OCI-LY3 (cell line): Measurements from ENCODE around the gene MINPP1.

ENCODE experiments used
- EZH2phosphoT487 ChIP-seq: fragments of 200-600 bp; shearing (Covaris generic); IDR thresholded peaks from 2 replicates; pipeline ENCODE4 v1.6.1; 2018; ENCODE audit warnings: antibody characterized with exemption, mixed run types, low read depth
- TF ChIP-seq, protein P1 (sequence below): fragments of 200-600, 300-600 bp; sonication (generic); IDR thresholded peaks from 2 replicates; pipeline ENCODE4 v1.5.1; 2014; ENCODE audit warnings: antibody characterized with exemption, low read length, low read depth

DNA sequence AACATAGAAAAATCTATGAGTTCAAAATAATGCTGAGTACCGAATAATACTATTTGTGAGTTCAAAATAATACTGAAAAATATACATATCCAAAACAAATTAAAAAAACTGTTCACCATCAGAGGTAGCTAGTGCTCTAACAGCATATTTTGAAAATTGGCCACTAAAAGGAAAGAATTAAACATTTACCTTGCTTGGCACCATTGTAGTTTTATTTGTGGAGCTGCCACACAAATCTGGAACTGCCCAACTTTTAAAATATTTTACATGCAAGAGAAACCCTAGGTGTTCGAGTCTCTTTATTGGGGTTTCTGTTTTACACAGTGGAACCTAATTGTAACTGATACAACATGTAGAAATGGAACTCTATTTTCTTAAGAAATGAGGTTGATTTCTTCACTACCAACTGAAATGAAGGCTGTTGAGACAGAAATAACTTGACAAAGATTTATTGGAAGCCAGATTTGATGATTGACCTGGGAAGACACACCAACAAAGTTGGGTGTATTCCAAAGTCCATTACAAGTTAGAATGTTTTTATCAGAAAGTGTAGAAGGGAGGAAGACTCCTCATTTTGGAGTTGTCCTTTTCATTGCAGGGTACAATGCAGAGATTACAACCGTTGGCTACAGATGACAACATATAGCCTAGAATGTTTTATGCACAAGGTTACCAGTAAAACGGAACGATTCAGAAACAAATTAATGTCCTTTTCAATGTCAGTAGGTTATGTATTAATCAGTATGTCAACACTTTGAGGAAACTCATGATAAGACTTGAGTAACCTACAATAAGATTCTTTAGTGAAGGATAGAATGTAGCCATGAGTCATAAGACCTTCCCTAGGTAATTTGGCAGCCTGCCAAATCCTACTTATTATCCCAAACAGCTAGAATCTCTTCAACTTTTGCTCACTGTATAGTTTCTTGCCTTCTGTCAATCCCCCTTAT lies 81.1 kb downstream of the MINPP1 start:
- TF ChIP-seq, protein P1, sequence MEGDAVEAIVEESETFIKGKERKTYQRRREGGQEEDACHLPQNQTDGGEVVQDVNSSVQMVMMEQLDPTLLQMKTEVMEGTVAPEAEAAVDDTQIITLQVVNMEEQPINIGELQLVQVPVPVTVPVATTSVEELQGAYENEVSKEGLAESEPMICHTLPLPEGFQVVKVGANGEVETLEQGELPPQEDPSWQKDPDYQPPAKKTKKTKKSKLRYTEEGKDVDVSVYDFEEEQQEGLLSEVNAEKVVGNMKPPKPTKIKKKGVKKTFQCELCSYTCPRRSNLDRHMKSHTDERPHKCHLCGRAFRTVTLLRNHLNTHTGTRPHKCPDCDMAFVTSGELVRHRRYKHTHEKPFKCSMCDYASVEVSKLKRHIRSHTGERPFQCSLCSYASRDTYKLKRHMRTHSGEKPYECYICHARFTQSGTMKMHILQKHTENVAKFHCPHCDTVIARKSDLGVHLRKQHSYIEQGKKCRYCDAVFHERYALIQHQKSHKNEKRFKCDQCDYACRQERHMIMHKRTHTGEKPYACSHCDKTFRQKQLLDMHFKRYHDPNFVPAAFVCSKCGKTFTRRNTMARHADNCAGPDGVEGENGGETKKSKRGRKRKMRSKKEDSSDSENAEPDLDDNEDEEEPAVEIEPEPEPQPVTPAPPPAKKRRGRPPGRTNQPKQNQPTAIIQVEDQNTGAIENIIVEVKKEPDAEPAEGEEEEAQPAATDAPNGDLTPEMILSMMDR = no peak
- no peak for TF ChIP-seq EZH2phosphoT487
